ENCODE results near the gene FAT3.

The FAT3 gene

DNA sequence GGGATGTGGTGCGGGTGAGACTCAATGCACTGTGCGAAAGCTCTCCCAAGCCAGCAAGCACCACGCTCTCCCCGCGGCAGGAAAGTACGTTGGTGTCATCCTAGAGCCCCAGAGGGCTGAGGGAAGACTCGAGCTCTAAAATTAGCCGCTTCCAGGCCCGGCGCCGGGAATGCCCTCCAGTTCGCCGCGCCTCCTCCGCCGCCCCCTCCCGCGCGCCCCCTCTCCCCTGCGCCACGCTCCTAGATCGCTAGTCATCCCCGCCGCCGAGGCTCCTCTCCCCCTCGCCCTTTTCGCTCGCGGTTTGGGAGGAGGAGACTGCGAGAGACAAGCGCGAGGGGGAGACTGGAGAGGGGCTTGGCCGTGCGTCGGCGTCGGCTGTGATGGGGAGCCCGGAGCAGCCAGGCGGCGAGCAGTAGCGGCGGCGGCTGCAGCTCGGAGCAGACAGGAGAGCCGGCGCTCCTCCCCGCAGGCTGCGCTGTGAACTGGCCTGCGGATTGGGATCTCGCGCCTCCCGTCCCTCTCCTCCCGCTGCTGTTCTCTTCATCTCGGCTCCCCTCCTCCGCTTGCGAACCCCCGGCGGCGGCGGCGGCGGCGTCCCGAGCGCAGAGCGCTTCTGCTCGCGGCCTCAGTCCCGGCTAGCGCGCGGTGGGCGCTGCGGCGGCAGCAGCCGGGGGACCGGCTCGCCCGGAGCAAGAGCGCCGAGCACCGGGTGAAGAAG lies at the start of gene FAT3:
Gene FAT3 (plus strand): TSS at position 412 of the 718 bp plus-strand sequence. CDS start 127,295 bp downstream, outside the sequence.
- H3K4me3 Mint-ChIP-seq: peak within 1 kb of the TSS; percentile 96
- peak; percentile 81 for DNase-seq
- H3K27me3 Mint-ChIP-seq (ENCODE audit: low read depth, poor library complexity): peaks cover 14% of the 10 kb centered on the region
- peaks cover 56% of the 10 kb centered on the region for H3K4me1 Mint-ChIP-seq
- H3K9me3 Mint-ChIP-seq: peaks cover 12% of the 10 kb centered on the region
- H3K36me3 Mint-ChIP-seq (ENCODE audit: low read depth): peaks cover 7% of the 10 kb centered on the region
- peak within 1 kb of the TSS; percentile 98 for H3K27ac Mint-ChIP-seq
- TF ChIP-seq, protein P1, sequence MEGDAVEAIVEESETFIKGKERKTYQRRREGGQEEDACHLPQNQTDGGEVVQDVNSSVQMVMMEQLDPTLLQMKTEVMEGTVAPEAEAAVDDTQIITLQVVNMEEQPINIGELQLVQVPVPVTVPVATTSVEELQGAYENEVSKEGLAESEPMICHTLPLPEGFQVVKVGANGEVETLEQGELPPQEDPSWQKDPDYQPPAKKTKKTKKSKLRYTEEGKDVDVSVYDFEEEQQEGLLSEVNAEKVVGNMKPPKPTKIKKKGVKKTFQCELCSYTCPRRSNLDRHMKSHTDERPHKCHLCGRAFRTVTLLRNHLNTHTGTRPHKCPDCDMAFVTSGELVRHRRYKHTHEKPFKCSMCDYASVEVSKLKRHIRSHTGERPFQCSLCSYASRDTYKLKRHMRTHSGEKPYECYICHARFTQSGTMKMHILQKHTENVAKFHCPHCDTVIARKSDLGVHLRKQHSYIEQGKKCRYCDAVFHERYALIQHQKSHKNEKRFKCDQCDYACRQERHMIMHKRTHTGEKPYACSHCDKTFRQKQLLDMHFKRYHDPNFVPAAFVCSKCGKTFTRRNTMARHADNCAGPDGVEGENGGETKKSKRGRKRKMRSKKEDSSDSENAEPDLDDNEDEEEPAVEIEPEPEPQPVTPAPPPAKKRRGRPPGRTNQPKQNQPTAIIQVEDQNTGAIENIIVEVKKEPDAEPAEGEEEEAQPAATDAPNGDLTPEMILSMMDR (IDR thresholded peaks at IDR 0.05): no peak

DNA sequence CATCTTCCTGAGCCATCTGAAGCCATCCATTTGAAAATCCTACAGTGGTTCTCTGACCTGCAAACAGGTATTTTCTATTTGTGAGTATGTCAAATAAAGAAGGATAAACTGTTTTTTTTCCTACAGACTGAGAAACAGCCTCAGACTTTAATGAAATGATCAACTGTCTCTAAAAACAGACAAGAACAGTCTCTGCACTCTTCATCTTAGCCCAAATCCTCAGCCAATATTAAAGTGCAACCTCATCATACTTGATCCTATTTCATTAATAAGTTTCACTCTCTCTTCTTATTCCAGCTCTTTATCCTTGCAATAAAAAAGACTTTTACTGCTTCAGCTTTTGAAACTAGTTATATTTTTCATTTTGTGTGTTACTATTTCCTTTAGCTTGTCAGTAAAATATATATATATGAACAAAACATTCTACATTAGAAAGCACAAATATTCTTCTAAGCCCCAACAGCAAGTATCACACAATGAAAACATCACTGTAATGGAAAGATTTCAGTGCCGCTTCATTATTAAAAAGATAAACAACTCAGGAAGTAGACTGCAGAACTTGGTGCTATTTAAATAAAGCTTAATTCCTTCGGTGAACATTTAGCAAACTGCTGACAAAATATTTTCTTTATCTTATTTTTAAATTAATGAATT lies 45.5 kb upstream of the FAT3 start:
- Mint-ChIP-seq H3K9me3 (peaks cover 4% of the 10 kb centered on the region), H3K4me1 (peaks cover 21% of the 10 kb centered on the region), H3K27me3 (ENCODE audit: low read depth, poor library complexity) (peaks cover 3% of the 10 kb centered on the region), H3K36me3 (ENCODE audit: low read depth) (no peaks in the 10 kb centered on the region), H3K4me3 (no peak overlapping the region), H3K27ac (no peak overlapping the region)
- no peak for DNase-seq
- TF ChIP-seq, protein P1 (IDR thresholded peaks at IDR 0.05): no peak

DNA sequence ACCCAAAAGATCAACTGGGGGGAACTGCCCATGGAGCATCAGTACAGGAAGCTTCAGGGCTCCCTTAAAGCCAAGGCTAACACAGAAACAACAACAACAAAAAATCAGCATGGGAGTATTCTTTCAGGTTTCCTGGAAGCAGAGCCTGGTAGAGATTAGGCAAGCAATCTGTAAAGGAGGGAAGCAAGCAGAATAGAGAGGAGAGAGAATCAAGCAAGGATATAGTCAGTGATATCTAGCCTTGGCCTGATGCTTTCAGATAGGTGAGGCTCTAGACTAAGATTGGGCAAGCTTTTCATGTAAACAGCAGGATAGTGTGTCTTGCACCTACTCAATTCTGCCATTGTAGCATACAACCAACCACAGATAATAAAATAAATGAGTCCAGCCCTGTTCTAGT lies 44.4 kb upstream of the FAT3 start:
- TF ChIP-seq, protein P1 (IDR thresholded peaks at IDR 0.05): no peak
- no peaks in the 10 kb centered on the region for H3K36me3 Mint-ChIP-seq (ENCODE audit: low read depth)
- H3K4me3 Mint-ChIP-seq: no peak overlapping the region
- H3K27ac Mint-ChIP-seq: peak overlapping the region; percentile 17
- H3K4me1 Mint-ChIP-seq: peaks cover 21% of the 10 kb centered on the region
- H3K9me3 Mint-ChIP-seq: no peaks in the 10 kb centered on the region
- DNase-seq: no peak
- peaks cover 3% of the 10 kb centered on the region for H3K27me3 Mint-ChIP-seq (ENCODE audit: low read depth, poor library complexity)

DNA sequence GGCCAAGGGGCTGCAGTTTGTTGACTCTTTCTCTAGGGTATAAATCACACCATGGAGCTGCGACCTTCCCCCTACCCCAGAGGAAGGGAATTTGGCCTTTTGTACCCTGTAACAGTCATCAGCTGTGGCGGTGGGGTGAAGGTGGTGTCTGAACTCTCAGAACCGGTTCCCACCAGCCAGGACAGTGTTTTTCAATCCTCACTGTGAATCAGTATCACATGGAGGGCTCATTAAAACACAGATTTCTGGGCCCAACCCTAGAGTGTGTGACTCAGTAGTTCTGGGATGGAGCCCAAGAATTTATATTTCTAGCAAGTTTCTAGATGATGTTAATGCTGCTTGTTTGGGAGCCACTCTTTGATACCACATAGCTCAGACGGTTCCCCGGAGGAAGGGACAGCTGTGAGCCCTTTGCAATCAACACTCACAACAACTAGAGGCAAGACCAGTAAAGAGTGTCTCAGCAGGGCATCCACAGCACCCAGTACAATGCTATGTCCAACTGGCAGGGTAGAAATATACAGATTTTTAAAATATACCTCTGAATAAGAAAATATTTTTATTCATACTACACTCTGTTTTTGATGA lies 43.9 kb upstream of the FAT3 start:
- H3K27me3 Mint-ChIP-seq (ENCODE audit: low read depth, poor library complexity): peaks cover 3% of the 10 kb centered on the region
- peak; percentile 9 for DNase-seq
- H3K4me1 Mint-ChIP-seq: peaks cover 21% of the 10 kb centered on the region
- TF ChIP-seq, protein P1 (IDR thresholded peaks at IDR 0.05): no peak
- H3K27ac Mint-ChIP-seq: peak overlapping the region; percentile 26
- H3K9me3 Mint-ChIP-seq: no peaks in the 10 kb centered on the region
- no peak overlapping the region for H3K4me3 Mint-ChIP-seq
- H3K36me3 Mint-ChIP-seq (ENCODE audit: low read depth): no peaks in the 10 kb centered on the region

DNA sequence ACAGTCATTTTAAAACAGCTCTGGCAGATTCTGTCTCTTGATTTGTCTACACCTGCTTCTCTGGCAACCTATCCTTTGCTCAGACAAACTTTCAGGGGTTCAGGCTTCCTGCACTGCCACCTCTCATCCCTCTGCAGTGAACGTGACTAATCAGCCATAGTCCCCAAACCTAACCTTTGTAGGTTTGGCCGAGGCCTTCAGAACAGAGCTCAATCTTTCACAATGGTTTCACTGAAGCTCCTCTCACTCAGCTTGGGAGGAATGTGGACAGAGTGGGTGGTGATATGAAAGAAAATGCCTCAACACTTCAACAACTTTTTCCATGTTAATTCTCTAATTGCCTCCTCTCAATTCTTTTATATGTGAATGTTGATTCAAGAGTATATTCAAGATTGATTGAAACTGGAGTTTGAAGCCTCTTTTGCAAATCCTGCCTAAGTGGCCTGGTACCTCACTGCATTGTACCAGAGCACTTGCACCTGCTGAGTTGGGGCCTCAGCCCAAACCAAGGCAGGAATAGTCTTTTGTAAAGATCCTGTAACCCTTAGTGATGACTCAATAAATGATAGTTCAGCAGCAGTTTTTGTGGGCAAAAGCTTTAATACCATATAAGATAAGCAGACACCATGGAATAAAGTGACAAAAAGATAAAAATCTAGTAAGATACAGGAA lies 33.9 kb upstream of the FAT3 start:
- peak overlapping the region; percentile 34 for H3K27ac Mint-ChIP-seq
- no peaks in the 10 kb centered on the region for H3K9me3 Mint-ChIP-seq

More for the DNA sequence above, 33.9 kb upstream of the FAT3 start:
- no peak for DNase-seq
- Mint-ChIP-seq H3K36me3 (ENCODE audit: low read depth) (no peaks in the 10 kb centered on the region), H3K4me3 (no peak overlapping the region), H3K27me3 (ENCODE audit: low read depth, poor library complexity) (no peaks in the 10 kb centered on the region), H3K4me1 (no peaks in the 10 kb centered on the region)
- TF ChIP-seq, protein P1 (IDR thresholded peaks at IDR 0.05): no peak
